GM21390 (cell line): Measurements from ENCODE around the gene CIB1.
"Not testable (repeated sequence)": the region's sequence is repeated elsewhere in the genome, so short reads cannot be mapped to it uniquely, and the experiment has no call there.

Source experiments
- ATAC-seq: cut with Tn5 transposase; IDR thresholded peaks from one replicate; pipeline ENCODE4 v1.9.1; 2021; ENCODE audit not compliant: unreplicated experiment

The CIB1 gene

DNA sequence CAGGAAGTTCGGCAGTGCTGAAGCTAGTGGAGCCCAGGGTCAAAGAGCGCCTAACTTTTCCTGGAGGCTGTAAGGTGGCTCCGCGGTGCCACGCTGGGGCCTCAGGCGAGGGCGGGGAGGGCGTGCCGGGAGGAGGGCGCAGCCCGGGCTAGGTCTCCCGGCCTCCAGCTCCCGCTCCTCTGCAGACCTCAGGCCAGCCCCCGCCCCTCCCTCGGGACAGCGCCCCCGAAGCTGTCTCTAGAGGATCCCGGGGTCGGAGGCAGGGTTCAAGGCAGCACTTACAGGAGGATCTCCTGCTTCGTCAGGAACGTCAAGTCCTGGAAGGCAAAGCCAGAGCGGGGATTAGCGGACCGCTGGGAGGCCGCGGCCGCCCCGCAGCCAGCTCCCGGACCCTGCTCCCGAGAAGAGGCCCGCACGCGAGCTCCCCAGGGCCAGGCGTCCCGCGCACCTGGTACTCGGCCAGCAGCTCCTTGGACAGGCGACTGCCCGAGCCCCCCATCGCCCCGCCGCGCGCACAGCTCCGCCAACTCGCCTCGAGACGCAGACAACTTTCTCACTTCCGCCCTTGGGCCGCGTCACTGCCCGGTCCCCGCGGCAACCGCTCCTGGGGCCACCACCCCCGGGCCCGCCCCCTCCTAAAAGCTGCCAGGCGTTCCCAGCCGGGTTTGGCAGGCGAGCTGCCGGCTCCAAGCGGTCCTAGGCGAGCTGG, at the start of gene CIB1:
TSS of gene CIB1 (minus strand) at position 555 of the 709 bp plus-strand sequence. CDS start at position 499, 56 bp downstream.
- ATAC-seq, result peak; percentile 81

DNA sequence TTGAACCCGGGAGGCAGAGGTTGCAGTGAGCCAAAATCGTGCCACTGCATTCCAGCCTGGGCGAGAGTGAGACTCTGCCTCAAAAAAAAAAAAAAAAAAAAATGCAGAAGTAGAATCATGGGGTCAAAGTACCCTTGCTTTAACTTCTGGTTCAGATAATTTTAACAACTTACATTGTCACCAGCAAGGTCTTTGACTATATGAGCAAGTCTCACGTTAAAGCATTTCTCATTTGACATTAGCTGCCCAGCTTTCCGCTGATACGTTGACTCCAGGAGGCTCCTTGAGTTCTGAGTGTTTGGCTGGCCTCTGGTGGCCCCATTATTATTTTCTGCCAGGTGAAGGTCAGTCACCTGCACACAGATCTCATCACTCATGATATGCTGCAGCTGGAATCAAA, 47.9 kb upstream of the CIB1 start:
- not testable (repeated sequence) for ATAC-seq

GRCh38 chr15:90280743-90281142, 47.0 kb upstream of the CIB1 start:
- ATAC-seq, result not testable (repeated sequence)

DNA sequence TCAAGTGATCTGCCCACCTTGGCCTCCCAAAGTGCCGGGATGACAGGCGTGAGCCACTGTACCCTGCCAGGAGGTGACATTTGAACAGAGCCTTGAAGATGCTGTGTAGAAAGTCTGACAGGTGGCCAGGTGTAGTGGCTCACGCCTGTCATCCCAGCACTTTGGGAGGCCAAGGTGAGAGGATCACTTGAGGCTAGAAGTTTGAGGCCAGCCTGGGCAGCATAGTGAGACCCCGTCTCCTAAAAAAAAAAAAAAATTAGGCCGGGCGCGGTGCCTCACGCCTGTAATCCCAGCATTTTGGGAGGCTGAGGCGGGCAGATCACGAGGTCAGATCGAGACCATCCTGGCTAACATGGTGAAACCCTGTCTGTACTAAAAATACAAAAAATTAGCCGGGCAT, 44.7 kb upstream of the CIB1 start:
- ATAC-seq, result not testable (repeated sequence)

- no peak for ATAC-seq
Observed at GRCh38 chr15:90271459-90272166, 37.9 kb upstream of the CIB1 start.

DNA sequence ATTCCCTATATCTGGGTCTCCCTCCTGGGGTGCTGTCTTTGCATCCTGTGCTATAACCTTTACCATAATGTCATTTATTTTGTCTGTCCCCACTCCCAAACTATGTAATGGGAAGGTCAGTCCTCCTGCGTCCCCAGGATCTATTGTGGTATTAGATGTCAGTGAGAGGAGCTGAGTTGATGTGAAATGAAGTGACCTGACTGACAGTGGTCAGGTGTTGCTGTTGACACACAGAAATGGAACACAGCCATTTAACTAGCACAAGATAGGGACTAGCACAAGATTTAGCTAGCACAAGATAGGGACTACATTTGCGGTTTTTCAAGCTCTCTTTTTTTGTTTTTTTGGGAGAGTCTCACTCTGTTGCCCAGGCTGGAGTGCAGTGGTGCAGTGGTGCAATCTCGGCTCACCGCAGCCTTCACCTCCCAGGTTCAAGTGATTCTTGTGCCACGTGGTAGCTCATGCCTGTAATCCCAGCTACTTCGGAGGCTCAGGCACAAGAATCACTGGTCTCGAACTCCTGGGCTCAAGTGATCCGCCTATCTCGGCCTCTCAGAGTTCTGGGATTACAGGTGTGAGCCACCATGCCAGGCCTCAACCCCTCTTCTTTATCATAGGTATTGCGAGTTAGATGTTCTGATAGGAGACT, 36.9 kb upstream of the CIB1 start:
- ATAC-seq, result no peak

DNA sequence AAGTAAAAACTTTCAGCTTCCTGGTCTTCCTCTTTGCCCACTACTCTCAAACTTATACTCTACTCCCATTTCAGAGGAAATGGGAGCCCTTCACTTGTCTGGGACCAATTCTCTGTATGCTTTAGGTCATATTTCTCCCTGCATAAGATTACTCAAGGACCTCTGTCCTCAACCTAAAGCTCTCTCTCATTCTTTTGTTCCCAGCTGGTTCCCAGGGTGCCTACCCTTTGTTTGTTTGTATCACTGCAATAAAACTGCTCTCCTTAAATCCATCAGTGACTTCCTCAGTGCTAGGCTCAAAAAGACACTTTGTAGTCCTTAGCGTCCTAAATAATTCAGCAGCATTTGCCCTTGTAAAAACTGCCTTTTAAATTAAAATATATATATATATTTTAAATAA, 34.7 kb upstream of the CIB1 start:
- ATAC-seq, result no peak

DNA sequence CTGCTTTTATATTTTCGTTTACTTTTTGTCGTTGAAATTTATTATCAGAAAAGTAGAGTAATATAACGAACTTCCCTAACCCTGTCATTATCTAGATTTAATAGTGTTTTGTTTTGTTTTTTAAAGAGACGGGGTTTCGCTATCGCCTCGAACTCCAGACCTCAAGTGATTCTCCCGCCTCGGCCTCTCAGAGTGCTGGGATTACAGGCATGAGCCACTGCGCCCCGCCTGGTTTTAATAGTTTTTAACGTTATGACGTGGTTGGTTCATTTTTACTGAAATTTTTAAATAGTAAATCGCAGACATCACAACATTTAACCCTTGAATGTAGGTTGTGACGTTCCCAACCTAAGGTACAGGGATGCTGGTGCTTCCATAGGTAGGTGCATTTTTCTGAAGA, 32.7 kb upstream of the CIB1 start:
- ATAC-seq, result no peak

- peak; percentile 13 for ATAC-seq
Observed at GRCh38 chr15:90266061-90266431, 32.3 kb upstream of the CIB1 start.

DNA sequence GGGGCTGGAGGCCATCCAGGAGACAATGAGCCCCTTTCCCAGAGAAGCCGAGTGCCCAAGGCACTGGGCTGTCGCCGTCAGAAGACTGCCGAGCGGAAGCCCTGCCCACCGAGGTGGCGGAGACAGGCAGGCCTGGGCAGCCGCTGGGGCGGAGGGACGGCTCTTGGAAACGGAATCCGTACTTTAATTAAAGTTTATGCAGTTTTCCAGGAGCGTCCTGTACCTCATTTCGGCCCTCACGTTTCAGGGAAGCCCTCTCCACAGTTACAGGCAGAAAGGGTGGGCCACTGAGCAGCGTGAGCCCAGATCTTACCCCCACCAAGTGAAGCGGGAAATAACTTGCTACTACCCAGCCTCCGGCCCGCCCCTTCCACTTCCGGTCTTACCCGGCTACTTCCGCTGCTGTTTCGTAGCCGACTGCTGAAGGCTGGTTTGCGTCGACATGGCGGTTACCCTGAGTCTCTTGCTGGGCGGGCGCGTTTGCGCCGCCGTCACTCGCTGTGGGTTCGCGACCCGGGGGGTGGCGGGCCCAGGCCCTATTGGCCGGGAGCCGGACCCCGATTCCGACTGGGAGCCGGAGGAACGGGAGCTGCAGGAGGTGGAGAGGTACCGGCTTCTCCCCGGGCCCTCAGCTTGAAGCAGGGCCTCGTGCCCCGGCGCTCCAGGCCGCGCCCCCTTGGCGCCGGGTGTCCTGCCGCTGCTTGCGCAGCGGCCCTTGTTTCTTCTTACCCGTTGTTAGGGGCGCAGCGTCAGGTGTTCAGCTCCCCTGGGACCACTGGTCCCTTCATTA, 31.7 kb upstream of the CIB1 start, which contains the start of gene NGRN:
TSS of gene NGRN (plus strand) at position 402 of the 790 bp plus-strand sequence. CDS start at position 443, 41 bp downstream.
- ATAC-seq, result peak; percentile 90

- ATAC-seq, result no peak
Observed at GRCh38 chr15:90264671-90265070, 30.9 kb upstream of the CIB1 start.

DNA sequence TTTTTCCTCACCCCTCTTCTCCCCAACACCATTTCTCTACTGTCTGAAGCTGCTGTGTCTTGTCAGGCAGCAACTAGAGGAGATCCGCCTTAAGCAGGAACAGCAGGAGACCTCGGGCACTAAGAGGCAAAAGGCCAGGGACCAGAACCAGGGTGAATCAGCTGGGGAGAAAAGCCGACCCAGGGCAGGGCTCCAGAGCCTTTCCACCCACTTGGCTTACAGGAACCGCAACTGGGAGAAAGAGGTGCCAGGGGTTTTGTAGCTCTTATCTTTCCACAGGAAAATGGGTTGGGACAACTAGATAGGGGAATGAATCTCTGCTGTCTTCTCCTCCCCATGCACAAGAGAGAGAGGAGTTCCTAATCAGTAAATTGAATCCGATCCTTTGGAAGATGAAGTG, 28.7 kb upstream of the CIB1 start:
- no peak for ATAC-seq

DNA sequence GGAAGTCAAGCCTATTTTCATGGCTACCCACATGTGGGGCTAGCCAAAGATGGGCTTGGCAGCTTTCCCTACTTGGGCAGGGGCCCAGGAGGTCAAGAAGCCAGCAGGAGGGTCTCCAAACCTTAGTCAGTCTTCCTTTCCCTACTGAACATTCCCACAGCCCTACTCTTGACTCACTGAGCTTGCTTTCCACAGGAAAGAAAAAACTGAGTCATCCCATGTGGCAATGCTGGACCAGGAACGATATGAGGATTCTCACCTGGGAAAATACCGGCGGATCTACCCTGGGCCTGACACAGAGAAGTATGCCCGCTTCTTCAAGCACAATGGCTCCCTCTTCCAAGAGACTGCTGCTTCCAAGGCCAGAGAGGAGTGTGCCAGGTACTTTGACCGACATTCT, 28.1 kb upstream of the CIB1 start:
- ATAC-seq, result no peak

- not testable (repeated sequence) for ATAC-seq
Observed at GRCh38 chr15:90260731-90261130, 27.0 kb upstream of the CIB1 start.

DNA sequence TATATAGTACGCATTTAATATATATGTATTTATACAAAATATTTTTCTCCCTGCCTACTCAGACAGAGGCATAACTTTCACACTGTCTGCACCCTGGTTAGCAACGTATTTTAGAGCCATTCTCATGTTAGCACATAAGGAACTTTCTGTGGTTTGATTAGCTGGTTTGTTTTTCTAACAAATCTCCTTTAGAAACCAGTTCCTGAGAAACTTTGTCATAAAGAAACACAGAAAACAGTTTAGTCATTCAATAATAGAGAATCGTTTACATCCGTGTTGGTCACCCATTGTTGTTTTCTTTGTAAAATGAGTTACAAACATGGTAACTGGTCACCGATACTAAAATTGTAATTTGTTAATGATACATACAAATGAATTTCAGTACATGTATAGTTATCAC, 25.8 kb upstream of the CIB1 start:
- peak; percentile 86 for ATAC-seq

- no peak for ATAC-seq
Observed at GRCh38 chr15:90257776-90258175, 24.0 kb upstream of the CIB1 start.

- ATAC-seq, result no peak
Observed at GRCh38 chr15:90249203-90249863, 15.6 kb upstream of the CIB1 start, which contains the start of gene TTLL13. TTLL13 (plus strand) TSS chr15:90249556; CDS start chr15:90250631, 1,075 bp downstream.

- ATAC-seq, result no peak
Observed at GRCh38 chr15:90248789-90249202, 15.1 kb upstream of the CIB1 start.

DNA sequence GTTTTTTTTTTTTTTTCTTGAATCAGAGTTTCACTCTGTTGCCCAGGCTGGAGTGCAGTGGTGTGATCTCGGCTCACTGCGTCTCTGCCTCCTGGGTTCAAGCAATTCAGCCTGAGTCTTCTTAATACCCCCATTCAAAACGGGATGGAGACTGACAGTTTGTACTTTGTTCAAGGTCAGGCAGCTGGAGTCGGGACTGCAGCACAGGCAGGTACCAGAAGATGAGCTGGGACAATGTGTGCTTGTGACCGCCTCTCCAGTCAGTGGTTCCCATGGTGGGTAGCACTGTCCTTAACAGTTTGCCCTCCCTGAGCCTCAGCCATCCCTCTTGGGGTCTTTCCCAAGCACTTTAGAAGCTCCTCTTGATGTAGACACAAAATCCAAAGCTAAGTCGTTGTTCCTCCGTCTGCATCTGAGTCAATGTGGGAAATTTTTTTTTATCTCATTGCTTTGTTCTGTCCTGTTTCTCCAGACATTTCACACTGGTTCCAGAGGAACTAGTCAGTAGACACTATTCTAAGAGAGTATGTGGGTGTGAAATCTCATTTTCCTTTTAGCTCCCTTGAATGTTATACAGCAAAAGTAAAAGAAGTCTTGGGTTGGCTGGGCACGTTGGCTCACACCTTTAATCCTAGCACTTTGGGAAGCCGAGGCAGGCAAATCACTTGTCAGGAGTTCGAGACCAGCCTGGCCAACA, 10.3 kb upstream of the CIB1 start:
- ATAC-seq, result no peak
